ENCODE results near the gene HTRA2.

HTRA2 gene

DNA sequence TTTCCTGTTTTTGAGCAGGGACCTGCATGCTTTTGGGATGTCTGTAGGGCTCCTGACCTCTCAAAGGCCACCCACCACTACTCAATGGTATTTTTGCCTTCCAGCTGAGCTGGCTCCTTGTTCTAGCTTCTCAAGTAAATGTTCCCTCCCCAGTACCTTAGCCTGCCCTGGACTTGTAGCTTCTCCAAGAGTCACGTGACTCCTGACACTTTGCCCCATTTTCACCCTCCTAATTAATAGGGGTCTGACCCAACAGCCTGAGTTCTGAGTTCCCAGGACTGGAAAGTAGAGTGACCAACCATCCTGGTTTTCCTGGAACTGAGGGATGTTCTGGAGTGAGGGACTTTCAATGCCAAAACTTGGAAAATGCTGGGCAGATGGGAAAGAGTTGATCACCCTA, 34.3 kb upstream of the HTRA2 start:
- no peaks in the 10 kb centered on the region for H3K27me3 ChIP-seq (ENCODE audit: low read length)
- TF ChIP-seq EZH2phosphoT487 (conservative IDR thresholded peaks at IDR 0.05; ENCODE audit: low read length), result no peak
- TF ChIP-seq, protein P1, sequence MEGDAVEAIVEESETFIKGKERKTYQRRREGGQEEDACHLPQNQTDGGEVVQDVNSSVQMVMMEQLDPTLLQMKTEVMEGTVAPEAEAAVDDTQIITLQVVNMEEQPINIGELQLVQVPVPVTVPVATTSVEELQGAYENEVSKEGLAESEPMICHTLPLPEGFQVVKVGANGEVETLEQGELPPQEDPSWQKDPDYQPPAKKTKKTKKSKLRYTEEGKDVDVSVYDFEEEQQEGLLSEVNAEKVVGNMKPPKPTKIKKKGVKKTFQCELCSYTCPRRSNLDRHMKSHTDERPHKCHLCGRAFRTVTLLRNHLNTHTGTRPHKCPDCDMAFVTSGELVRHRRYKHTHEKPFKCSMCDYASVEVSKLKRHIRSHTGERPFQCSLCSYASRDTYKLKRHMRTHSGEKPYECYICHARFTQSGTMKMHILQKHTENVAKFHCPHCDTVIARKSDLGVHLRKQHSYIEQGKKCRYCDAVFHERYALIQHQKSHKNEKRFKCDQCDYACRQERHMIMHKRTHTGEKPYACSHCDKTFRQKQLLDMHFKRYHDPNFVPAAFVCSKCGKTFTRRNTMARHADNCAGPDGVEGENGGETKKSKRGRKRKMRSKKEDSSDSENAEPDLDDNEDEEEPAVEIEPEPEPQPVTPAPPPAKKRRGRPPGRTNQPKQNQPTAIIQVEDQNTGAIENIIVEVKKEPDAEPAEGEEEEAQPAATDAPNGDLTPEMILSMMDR (IDR thresholded peaks at IDR 0.05; ENCODE audit: insufficient read depth, low read length, poor library complexity, severe bottlenecking), result no peak
- H3K9me3 ChIP-seq (ENCODE audit: insufficient read depth, low read length), result no peaks in the 10 kb centered on the region
- no peaks in the 10 kb centered on the region for H3K79me2 ChIP-seq (ENCODE audit: insufficient read depth, low read length)
- no peak overlapping the region for H3K4me2 ChIP-seq (ENCODE audit: low read depth, low read length, poor library complexity, severe bottlenecking)
- no peaks in the 10 kb centered on the region for H3F3A ChIP-seq (ENCODE audit: insufficient read depth)
- H3K4me3 ChIP-seq (ENCODE audit: insufficient read depth, low read length, poor library complexity, severe bottlenecking), result no peak overlapping the region
- no peak overlapping the region for H3K9ac ChIP-seq (ENCODE audit: low read length)
- no peak overlapping the region for H3K27ac ChIP-seq (ENCODE audit: low read depth, low read length)
- H3K9me2 ChIP-seq (replicated peaks; ENCODE audit: insufficient read depth, low read length), result no peaks in the 10 kb centered on the region
- H3K36me3 ChIP-seq (ENCODE audit: low read length), result no peaks in the 10 kb centered on the region
- no peak overlapping the region for H2AFZ ChIP-seq (ENCODE audit: low read depth, low read length, severe bottlenecking)
- H4K20me1 ChIP-seq (ENCODE audit: low read depth, low read length), result no peaks in the 10 kb centered on the region

DNA sequence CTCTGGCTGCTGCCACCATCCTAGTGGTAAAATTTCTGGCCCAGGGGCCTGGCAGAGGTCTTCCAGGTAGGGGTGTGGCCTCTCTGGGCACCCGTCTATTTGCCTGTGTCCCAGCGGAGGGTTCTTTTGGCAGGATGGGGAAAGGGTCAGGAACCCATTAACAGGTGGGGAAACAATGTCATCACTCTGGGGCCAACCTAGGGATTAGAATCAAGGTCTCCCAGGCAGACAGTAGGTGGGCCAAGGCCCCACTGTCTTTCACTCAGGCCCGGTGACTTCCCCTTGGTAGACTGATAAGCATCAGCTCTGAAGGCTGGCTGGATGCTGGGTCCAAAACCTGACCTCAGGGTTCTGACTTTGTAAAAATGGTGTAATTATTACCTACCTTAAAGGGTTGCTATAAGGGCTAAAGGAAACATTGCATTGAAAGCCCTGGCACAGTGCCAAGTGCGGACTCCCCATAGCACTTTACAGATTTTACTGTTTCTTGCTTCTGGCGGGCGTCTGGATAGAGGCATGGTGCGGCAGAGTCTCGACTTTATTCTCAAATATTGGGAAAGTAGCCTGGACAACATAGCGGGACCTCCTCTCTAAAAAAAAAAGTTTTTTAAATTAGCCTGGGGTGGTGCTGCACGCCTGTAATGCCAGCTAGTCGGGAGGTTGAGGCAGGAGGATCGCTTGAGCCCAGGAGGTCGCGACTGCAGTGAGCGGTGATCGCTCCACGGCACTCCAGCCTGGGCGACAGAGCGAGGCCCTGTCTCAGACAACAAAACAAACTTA, 32.5 kb upstream of the HTRA2 start:
- Histone ChIP-seq H3K36me3 (ENCODE audit: low read length) (no peaks in the 10 kb centered on the region), H3K9me3 (ENCODE audit: insufficient read depth, low read length) (no peaks in the 10 kb centered on the region), H3K27ac (ENCODE audit: low read depth, low read length) (no peak overlapping the region), H3K79me2 (ENCODE audit: insufficient read depth, low read length) (no peaks in the 10 kb centered on the region), H3K4me2 (ENCODE audit: low read depth, low read length, poor library complexity, severe bottlenecking) (no peak overlapping the region), H3F3A (ENCODE audit: insufficient read depth) (no peaks in the 10 kb centered on the region), H2AFZ (ENCODE audit: low read depth, low read length, severe bottlenecking) (no peak overlapping the region), H3K4me3 (ENCODE audit: insufficient read depth, low read length, poor library complexity, severe bottlenecking) (no peak overlapping the region), H4K20me1 (ENCODE audit: low read depth, low read length) (no peaks in the 10 kb centered on the region), H3K9ac (ENCODE audit: low read length) (no peak overlapping the region), H3K9me2 (replicated peaks; ENCODE audit: insufficient read depth, low read length) (no peaks in the 10 kb centered on the region), H3K27me3 (ENCODE audit: low read length) (no peaks in the 10 kb centered on the region)
- no peak for TF ChIP-seq EZH2phosphoT487 (conservative IDR thresholded peaks at IDR 0.05; ENCODE audit: low read length)
- TF ChIP-seq, protein P1 (IDR thresholded peaks at IDR 0.05; ENCODE audit: insufficient read depth, low read length, poor library complexity, severe bottlenecking), result no peak

DNA sequence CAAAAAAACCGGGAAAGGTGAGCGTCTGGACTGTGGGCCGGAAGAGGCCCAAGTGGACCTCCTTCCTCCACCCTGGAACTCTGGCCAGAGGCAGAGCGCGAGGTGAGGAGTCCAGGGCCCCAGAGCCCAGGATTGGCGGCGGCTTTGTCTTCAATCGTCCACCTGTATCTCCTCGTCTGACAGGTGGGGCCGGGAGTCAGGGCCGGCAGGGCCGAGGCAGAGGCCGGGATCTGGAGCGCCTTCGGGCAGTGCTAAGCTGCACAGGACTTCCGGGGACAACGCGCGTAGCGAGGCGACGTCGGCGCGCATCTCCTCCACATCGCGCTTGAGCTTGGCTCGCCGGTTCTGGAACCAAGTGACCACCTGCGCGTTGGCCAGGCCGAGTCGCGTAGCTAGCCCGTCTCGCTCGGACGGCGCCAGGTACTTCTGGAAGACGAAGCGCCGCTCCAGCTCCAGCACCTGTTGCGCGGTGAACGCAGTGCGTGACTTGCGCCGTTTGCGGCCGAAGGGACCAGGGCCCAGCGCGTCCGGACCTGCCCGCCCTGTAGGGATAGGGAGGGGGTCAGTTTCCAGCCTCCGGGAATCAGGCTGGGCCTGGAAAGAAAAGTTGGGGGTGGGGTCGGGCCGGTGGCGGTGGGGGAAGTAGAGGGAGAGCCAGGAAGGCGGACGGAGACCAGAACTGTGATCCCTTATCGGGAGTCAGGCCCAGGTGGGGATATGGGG, 31.8 kb upstream of the HTRA2 start:
- TF ChIP-seq EZH2phosphoT487 (conservative IDR thresholded peaks at IDR 0.05; ENCODE audit: low read length), result no peak
- TF ChIP-seq, protein P1 (IDR thresholded peaks at IDR 0.05; ENCODE audit: insufficient read depth, low read length, poor library complexity, severe bottlenecking), result no peak
- H3K9me2 ChIP-seq (replicated peaks; ENCODE audit: insufficient read depth, low read length), result no peaks in the 10 kb centered on the region
- H3K9me3 ChIP-seq (ENCODE audit: insufficient read depth, low read length), result no peaks in the 10 kb centered on the region
- no peaks in the 10 kb centered on the region for H4K20me1 ChIP-seq (ENCODE audit: low read depth, low read length)
- no peak overlapping the region for H3K27ac ChIP-seq (ENCODE audit: low read depth, low read length)
- no peak overlapping the region for H2AFZ ChIP-seq (ENCODE audit: low read depth, low read length, severe bottlenecking)
- no peak overlapping the region for H3K9ac ChIP-seq (ENCODE audit: low read length)
- no peak overlapping the region for H3K4me3 ChIP-seq (ENCODE audit: insufficient read depth, low read length, poor library complexity, severe bottlenecking)
- no peaks in the 10 kb centered on the region for H3K27me3 ChIP-seq (ENCODE audit: low read length)
- H3F3A ChIP-seq (ENCODE audit: insufficient read depth), result no peaks in the 10 kb centered on the region
- no peaks in the 10 kb centered on the region for H3K79me2 ChIP-seq (ENCODE audit: insufficient read depth, low read length)
- H3K36me3 ChIP-seq (ENCODE audit: low read length), result no peaks in the 10 kb centered on the region
- no peak overlapping the region for H3K4me2 ChIP-seq (ENCODE audit: low read depth, low read length, poor library complexity, severe bottlenecking)
